ENCODE data around the gene LBHD2. TPM values are rescaled to one million over a fixed set of nuclear protein-coding genes. Genes with fewer than 3 reads are reported as not detected.
"Not testable (repeated sequence)": the region's sequence is repeated elsewhere in the genome, so short reads cannot be mapped to it uniquely, and the experiment has no call there.

LBHD2 gene
- total and polyA plus RNA-seq, 2 of the 13 experiments (the other 11 are each of a cell fraction or from before 2014, with no cell fraction given), result 0.67 to 1.00 TPM

DNA sequence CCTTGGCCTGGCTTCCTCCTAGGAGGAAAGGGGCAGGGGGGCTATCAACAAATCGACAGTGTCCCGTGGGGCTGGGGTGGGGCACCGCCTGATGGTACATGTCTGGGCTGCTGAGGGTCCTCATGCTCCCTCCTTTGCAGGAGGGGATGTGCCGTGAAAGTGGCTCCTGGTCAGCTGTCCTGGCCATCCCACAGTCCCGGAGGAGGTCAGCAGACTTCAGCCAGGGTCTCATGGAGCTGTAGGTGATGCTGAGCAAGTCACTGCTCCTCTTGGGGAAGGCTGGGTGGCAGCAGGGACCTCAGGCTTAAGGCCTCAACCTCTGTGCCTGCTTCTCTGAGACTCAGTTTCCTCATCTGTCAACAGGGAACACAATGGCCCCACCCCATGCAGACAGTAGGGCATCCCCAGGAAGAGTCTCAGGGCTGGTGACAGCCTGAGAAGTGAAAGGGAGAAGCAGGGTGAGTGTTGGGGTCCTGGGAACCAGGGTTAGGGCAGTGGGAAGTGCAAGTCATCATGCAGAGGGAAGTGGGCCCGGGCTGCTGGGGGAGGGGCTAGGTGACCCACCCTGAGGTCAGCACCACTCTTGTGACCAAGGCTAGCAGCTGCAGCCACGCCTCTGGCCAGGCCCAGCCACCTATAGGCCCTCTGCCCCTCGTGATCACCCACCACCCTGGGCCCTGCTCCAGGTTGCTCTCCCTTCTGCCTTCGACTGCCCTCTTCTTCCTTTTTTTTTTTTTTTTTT, 34.8 kb downstream of the LBHD2 start:
- no peak overlapping the region for H3K9ac ChIP-seq (ENCODE audit: insufficient read depth, low read depth, low read length)

GRCh38 chr14:103119527-103119926, 35.5 kb downstream of the LBHD2 start:
- ATAC-seq; H3K4me2 ChIP-seq (ENCODE audit: low read depth, low read length); CTCF ChIA-PET (ENCODE audit: low intra/inter-chr PET ratio, low total read pairs); DNase-seq (ENCODE audit: low spot score); H3K9me3 ChIP-seq (ENCODE audit: low read length); FAIRE-seq; BruUV-seq (replicated peaks); H4K20me1 ChIP-seq (ENCODE audit: insufficient read depth, low read length); in situ Hi-C loops (cut with HindIII; ENCODE audit: extremely low pct_ligation_motif_present, low pct_unique_long_range_greater_than_20kb); POLR2A ChIA-PET; H3K27ac ChIP-seq (ENCODE audit: extremely low read length, insufficient read depth, low read length); H3K36me3 ChIP-seq (replicated peaks in 1 of 2; ENCODE audit: control insufficient read depth in 1 of 2, insufficient read depth in 2 of 2, low read length in 2 of 2); H3K9ac ChIP-seq (ENCODE audit: insufficient read depth, low read depth, low read length); intact Hi-C loops (cut with micrococcal nuclease; ENCODE audit: unreplicated experiment); H2AFZ ChIP-seq (ENCODE audit: low read length); H3K79me2 ChIP-seq (ENCODE audit: insufficient read depth, low read length); H3K4me3 ChIP-seq (replicated peaks in 1 of 3; ENCODE audit: insufficient read depth in 1 of 3, low read depth in 2 of 3, low read length in 3 of 3): not testable (repeated sequence)
- 59% methylated on average over 8 of the region's 8 CpGs for WGBS (ENCODE audit: low lambda C conversion rate)
- H3K27me3 ChIP-seq (ENCODE audit: control insufficient read depth in 1 of 2, insufficient read depth in 2 of 2, low read length in 2 of 2), result peaks cover 0 to 28% of the 10 kb centered on the region in 2 experiments; a peak in 3 of 5 replicates
- H3K4me1 ChIP-seq (ENCODE audit: insufficient read depth, low read length), result peaks cover 66% of the 10 kb centered on the region

More for the DNA sequence above, 34.8 kb downstream of the LBHD2 start:
- Histone ChIP-seq H4K20me1 (ENCODE audit: insufficient read depth, low read length) (no peaks in the 10 kb centered on the region; the same call in 1 of the 2 replicates), H3K4me1 (ENCODE audit: insufficient read depth, low read length) (peaks cover 73% of the 10 kb centered on the region), H3K4me2 (ENCODE audit: low read depth, low read length) (no peak overlapping the region), H3K4me3 (replicated peaks in 1 of 3; ENCODE audit: insufficient read depth in 1 of 3, low read depth in 2 of 3, low read length in 3 of 3) (no peak overlapping the region), H3K79me2 (ENCODE audit: insufficient read depth, low read length) (no peaks in the 10 kb centered on the region), H2AFZ (ENCODE audit: low read length) (no peak overlapping the region), H3K27ac (ENCODE audit: extremely low read length, insufficient read depth, low read length) (no peak overlapping the region), H3K36me3 (replicated peaks in 1 of 2; ENCODE audit: control insufficient read depth in 1 of 2, insufficient read depth in 2 of 2, low read length in 2 of 2) (no peaks in the 10 kb centered on the region), H3K9me3 (ENCODE audit: low read length) (no peaks in the 10 kb centered on the region), H3K27me3 (ENCODE audit: control insufficient read depth in 1 of 2, insufficient read depth in 2 of 2, low read length in 2 of 2) (peaks cover 0 to 21% of the 10 kb centered on the region in 2 experiments; a peak in 2 of 5 replicates)
- no TSS peak for BruUV-seq (replicated peaks)
- no peak for DNase-seq (ENCODE audit: low spot score)
- WGBS (ENCODE audit: low lambda C conversion rate), result 16% methylated on average over 3 of the region's 9 CpGs
- ATAC-seq, result peak; percentile 8; the same call in 2 of the 3 replicates
- CTCF ChIA-PET (ENCODE audit: low intra/inter-chr PET ratio, low total read pairs), result no interaction called here
- in situ Hi-C loops (cut with HindIII; ENCODE audit: extremely low pct_ligation_motif_present, low pct_unique_long_range_greater_than_20kb), result no loop called here
- intact Hi-C loops (cut with micrococcal nuclease; ENCODE audit: unreplicated experiment), result no loop called here
- TF ChIP-seq KDM5B (CRISPR knock-in tag; IDR thresholded peaks at IDR 0.05; ENCODE audit: borderline replicate concordance) (0 out of 2 replicates have a peak, but pooled peaks have one; percentile 36), AGO1 (IDR thresholded peaks at IDR 0.05; ENCODE audit: low read depth, low read length, poor library complexity, severe bottlenecking) (peak; percentile 36), ZBTB42 (CRISPR knock-in tag; IDR thresholded peaks at IDR 0.05) (no peak), MNT (IDR thresholded peaks at IDR 0.05) (no peak), SP4 (CRISPR knock-in tag; IDR thresholded peaks at IDR 0.05) (no peak), SOX6 (IDR thresholded peaks at IDR 0.05) (no peak), SOX6 (CRISPR knock-in tag; IDR thresholded peaks at IDR 0.05) (no peak), ZNF670 (CRISPR knock-in tag; IDR thresholded peaks at IDR 0.05; ENCODE audit: borderline replicate concordance) (no peak), ZNF136 (CRISPR knock-in tag; IDR thresholded peaks at IDR 0.05; ENCODE audit: low read depth) (no peak), RFX3 (CRISPR knock-in tag; IDR thresholded peaks at IDR 0.05) (no peak), ERF (CRISPR knock-in tag; IDR thresholded peaks at IDR 0.05) (no peak), NFE2L2 (IDR thresholded peaks at IDR 0.05; ENCODE audit: low read length) (peak; percentile 12; the same call in 1 of the 2 replicates), ZNF589 (CRISPR knock-in tag; conservative IDR thresholded peaks at IDR 0.05) (no peak), SRY (CRISPR knock-in tag; IDR thresholded peaks at IDR 0.05) (no peak), MTA3 (CRISPR knock-in tag; IDR thresholded peaks at IDR 0.05) (no peak), NFRKB (IDR thresholded peaks at IDR 0.05) (no peak)
- POLR2A ChIA-PET, result interaction anchor here (0.6 to 1.2 kb wide), 3 partner anchors 14 to 254 kb away, joined by 3 to 5 read pairs (median 3); no protein-coding TSS in a partner anchor
- no peak for FAIRE-seq
